Calu3 (cell line): Measurements from ENCODE around the gene QRSL1. TPM values are rescaled to one million over a fixed set of nuclear protein-coding genes. Genes with fewer than 3 reads are reported as not detected.

ENCODE experiments used
- BruUV-seq: library from RNA; stranded (reverse); fragments of 400-500 nt; replicated peaks from 2 replicates; lab custom pipeline; 2021; lab: Mats Ljungman, UMichigan
- CTCF ChIA-PET: fragments of 300-600 bp; sonication (Branson Sonifier 250); formaldehyde crosslinking; loops from one replicate; lab custom pipeline; 2022; ENCODE audit warnings: antibody characterized with exemption; lab: Charles Lee
- DNase-seq: peaks from one replicate; pipeline ENCODE4 v3.0.0; 2022
- H3K27ac Mint-ChIP-seq: one replicate; pipeline ENCODE4 v1.8.0; 2022; ENCODE audit warnings: mixed read lengths; ENCODE audit not compliant: unreplicated experiment
- H3K27me3 Mint-ChIP-seq: one replicate; pipeline ENCODE4 v1.8.0; 2022; ENCODE audit warnings: mixed read lengths; ENCODE audit not compliant: unreplicated experiment
- H3K36me3 Mint-ChIP-seq: one replicate; pipeline ENCODE4 v1.8.0; 2022; ENCODE audit warnings: mild to moderate bottlenecking, moderate library complexity, mixed read lengths; ENCODE audit not compliant: insufficient read depth, unreplicated experiment
- H3K4me1 Mint-ChIP-seq: one replicate; pipeline ENCODE4 v1.8.0; 2022; ENCODE audit warnings: mild to moderate bottlenecking, low read depth, mixed read lengths; ENCODE audit not compliant: unreplicated experiment
- H3K4me3 Mint-ChIP-seq: one replicate; pipeline ENCODE4 v1.8.0; 2022; ENCODE audit warnings: mild to moderate bottlenecking, low read depth, moderate library complexity, mixed read lengths; ENCODE audit not compliant: unreplicated experiment
- H3K9me3 Mint-ChIP-seq: one replicate; pipeline ENCODE4 v1.8.0; 2022; ENCODE audit warnings: low read depth, mixed read lengths; ENCODE audit not compliant: unreplicated experiment
- intact Hi-C: fragments of 100-400 bp; cut with micrococcal nuclease; formaldehyde crosslinking; loops from one replicate; pipeline ENCODE4 v1.10.0; 2022; ENCODE audit not compliant: unreplicated experiment
- total RNA-seq: library from RNA; stranded (reverse); gene quantifications from 2 replicates; pipeline ENCODE4 v1.2.3, GENCODE V29; 2022
- TF ChIP-seq, protein P1 (sequence below): fragments of 200-600 bp; IDR thresholded peaks from one replicate; pipeline ENCODE4 v1.8.0; 2022; ENCODE audit warnings: antibody characterized with exemption; ENCODE audit not compliant: unreplicated experiment

QRSL1 gene
- total RNA-seq, 1 experiment from 2014 or later, result 27.7 TPM

DNA sequence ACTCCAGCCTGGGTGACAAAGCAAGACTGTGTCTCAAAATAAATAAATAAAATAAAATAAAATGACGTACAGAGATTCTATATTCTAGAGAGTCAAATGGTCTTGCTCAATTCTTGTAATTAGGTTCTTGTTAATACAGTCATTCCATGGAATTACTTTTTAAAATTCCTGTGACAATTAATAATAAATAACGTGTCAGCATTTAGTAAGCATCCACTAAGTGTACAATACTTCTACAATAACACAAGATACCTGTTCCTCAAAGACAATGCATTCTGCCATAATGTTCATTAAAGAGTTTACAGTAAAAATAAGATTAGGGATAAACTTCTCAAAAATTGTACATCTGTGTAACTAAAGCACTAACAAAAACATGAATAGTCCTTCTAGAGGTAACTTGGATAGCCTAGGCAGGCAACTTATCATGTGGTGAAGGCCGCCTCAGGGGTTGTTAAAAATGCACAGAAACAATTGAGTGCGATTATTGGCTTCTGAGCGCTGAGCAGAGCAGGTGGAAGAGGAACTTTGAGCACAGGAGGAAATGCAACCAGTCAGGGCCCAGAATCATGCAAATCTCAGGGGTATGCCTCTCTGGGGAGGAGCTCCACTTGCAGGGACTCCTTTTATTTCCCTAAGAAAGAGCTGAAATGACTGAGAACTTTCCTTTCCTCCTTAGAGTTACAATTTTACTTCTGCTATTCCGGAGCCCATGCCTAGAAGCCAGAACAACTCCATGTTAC, 37.1 kb downstream of the QRSL1 start:
- intact Hi-C loops, result no loop called here
- DNase-seq, result no peak

GRCh38 chr6:106667022-106667402, 37.6 kb downstream of the QRSL1 start:
- no TSS peak for BruUV-seq
- CTCF ChIA-PET, result no interaction called here
- Mint-ChIP-seq H3K4me1 (no peaks in the 10 kb centered on the region), H3K36me3 (peaks cover 11% of the 10 kb centered on the region), H3K4me3 (no peak overlapping the region), H3K9me3 (no peaks in the 10 kb centered on the region), H3K27me3 (no peaks in the 10 kb centered on the region), H3K27ac (no peak overlapping the region)
- TF ChIP-seq, protein P1, sequence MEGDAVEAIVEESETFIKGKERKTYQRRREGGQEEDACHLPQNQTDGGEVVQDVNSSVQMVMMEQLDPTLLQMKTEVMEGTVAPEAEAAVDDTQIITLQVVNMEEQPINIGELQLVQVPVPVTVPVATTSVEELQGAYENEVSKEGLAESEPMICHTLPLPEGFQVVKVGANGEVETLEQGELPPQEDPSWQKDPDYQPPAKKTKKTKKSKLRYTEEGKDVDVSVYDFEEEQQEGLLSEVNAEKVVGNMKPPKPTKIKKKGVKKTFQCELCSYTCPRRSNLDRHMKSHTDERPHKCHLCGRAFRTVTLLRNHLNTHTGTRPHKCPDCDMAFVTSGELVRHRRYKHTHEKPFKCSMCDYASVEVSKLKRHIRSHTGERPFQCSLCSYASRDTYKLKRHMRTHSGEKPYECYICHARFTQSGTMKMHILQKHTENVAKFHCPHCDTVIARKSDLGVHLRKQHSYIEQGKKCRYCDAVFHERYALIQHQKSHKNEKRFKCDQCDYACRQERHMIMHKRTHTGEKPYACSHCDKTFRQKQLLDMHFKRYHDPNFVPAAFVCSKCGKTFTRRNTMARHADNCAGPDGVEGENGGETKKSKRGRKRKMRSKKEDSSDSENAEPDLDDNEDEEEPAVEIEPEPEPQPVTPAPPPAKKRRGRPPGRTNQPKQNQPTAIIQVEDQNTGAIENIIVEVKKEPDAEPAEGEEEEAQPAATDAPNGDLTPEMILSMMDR, result no peak
- DNase-seq, result no peak
- intact Hi-C loops, result no loop called here

More for the DNA sequence above, 37.1 kb downstream of the QRSL1 start:
- H3K27me3 Mint-ChIP-seq, result no peaks in the 10 kb centered on the region
- TF ChIP-seq, protein P1, result no peak
- BruUV-seq, result no TSS peak
- CTCF ChIA-PET, result no interaction called here
- no peak overlapping the region for H3K4me3 Mint-ChIP-seq
- no peaks in the 10 kb centered on the region for H3K4me1 Mint-ChIP-seq
- peaks cover 11% of the 10 kb centered on the region for H3K36me3 Mint-ChIP-seq
- no peaks in the 10 kb centered on the region for H3K9me3 Mint-ChIP-seq
- no peak overlapping the region for H3K27ac Mint-ChIP-seq

- TF ChIP-seq, protein P1, result no peak
- Mint-ChIP-seq H3K9me3 (no peaks in the 10 kb centered on the region), H3K27ac (no peak overlapping the region), H3K36me3 (peaks cover 11% of the 10 kb centered on the region), H3K27me3 (no peaks in the 10 kb centered on the region), H3K4me3 (no peak overlapping the region), H3K4me1 (peaks cover 4% of the 10 kb centered on the region)
- no TSS peak for BruUV-seq
- DNase-seq, result no peak
- CTCF ChIA-PET, result interaction anchor here (0.6 to 1.2 kb wide), 5 partner anchors 21 to 680 kb away, joined by 3 to 5 read pairs (median 3); no protein-coding TSS in a partner anchor
- intact Hi-C loops, result no loop called here
Measured at GRCh38 chr6:106670236-106670635, 40.9 kb downstream of the QRSL1 start.

- TF ChIP-seq, protein P1, result no peak
- intact Hi-C loops, result no loop called here
- Mint-ChIP-seq H3K27ac (no peak overlapping the region), H3K36me3 (peaks cover 11% of the 10 kb centered on the region), H3K27me3 (no peaks in the 10 kb centered on the region), H3K9me3 (no peaks in the 10 kb centered on the region), H3K4me3 (no peak overlapping the region), H3K4me1 (peaks cover 9% of the 10 kb centered on the region)
- CTCF ChIA-PET, result no interaction called here
- no peak for DNase-seq
- BruUV-seq, result no TSS peak
Measured at GRCh38 chr6:106671651-106672050, 42.3 kb downstream of the QRSL1 start.
